Measurements from ENCODE around the gene DHX32.
"Not testable (repeated sequence)": the region's sequence is repeated elsewhere in the genome, so short reads cannot be mapped to it uniquely, and the experiment has no call there.

DHX32 gene

DNA sequence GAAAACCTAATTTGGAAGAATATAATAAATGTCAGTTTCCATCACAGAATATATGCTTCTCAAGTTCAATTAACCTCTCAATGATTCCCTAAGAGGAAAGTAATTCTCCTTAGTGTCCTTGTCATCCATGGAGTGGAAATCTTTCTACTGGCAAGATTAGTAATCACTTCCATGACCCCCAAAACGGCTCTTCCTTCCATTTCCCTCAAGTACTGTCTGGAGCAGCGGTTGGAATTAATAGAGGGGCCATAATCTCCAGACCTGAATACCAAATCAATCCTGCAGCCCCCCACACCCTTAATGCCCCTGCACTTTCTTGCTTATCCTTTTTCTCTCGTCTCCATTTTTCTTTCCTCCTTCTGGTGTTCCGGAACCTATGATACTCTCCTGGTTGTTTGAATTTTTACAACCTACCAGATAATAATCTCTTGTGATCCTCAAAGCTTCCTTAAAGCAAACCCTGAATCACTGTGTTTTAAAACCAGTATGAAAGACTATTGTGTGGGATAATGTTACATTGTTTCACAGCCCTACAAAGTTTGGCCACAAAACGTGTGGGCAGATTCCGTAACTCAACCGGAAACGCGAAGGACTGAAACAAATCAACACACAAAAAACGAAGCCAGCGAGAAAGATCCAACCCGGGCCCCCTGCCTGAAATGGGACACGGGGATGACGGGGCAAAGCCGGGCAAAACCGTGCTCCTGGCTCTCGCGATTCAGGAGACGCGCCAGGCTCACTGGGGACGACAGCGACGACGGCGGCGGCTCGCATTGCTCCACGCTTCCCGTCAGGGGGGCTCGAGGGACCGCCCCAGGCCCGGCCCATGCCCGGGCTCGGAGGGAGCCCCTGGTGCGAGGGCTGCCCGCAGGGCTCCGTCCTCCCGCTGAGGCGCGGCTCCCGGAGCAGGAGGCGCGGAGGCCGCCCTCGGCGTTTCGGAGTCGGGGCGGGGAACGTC lies 14.3 kb upstream of the DHX32 start:
- peak; percentile 15 for DNase-seq

DNA sequence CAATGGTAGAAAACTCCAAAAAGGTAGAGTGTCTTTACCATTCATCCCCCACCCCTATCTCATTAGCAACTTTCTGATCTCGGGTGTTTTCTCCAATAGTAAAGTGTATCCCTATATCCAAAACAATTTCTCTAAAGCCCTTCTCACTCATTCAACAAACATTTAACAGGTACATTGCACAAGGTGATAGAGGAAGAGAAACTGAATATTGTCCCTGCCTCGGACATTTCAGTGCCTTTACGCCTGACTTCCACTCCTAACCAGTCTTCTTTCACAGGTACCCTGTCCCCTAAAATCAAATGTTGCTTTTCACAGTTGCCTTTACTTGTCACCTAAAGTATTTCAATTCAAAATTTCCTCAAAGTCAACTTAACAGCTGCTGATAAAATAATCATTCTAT lies 13.1 kb upstream of the DHX32 start:
- not testable (repeated sequence) for DNase-seq

DNA sequence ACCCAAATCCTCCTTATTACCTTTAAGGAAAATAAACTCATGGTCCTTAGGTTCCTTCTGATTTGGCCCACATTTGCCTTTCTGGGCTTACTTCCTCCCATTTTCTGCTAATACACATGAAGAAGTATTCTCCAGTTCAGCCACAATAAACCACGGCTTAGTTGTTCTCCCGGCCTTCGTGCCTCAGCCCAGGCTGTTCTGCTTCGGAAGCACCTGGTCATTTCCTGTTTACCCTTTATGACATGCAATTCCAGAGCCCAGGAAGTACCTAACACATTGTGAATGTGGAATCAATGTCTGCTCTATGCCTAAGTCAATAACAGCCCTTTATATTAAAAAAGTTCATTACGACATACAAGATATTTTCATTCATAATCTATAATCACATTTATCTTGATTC lies 11.3 kb upstream of the DHX32 start:
- DNase-seq: not testable (repeated sequence)

DNA sequence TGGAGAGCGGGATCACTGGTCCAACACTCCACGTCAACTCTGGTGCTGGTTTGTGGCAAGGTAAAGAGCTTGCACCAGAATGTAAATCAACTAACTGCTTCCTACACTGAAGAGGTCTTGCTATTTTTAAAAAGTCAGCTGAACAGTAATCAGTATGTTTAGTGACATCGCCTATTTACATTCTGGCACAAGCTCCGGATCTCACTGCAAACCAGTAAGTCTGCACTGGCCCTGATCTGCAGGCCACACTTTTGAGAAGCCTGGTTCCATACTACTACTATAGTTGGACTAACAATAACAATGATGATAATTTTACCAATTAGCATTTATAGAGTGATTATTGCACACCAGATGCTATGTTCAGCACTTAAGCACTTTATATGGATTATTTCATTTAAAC lies 8.3 kb upstream of the DHX32 start:
- not testable (repeated sequence) for DNase-seq

DNA sequence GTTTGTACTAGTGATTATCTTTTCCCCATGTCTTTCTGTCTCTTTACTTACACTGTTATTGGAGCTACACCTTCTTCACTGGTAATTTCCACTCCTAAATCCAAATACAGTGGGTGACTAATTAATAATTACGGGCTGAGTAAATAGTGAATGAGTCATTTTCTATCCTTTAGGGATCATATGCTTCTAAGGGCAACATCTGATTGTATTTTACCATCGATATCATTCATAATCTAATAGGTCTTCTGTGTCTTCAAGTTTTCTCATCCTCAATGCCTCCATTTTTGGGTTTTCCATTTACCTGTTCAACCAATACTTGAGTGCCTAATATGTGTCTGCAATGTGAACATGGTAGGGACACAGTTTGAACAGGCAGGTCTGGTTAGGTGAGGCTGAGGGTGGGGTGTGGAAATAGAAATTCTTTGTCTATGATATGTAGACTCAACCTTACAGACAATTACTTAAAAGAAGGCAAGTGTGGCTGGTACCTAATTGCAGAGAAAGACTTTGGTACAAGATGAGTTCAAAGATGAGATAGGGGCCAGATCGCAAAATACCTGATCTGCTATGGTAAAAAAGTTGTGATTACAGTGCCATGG lies 5.9 kb upstream of the DHX32 start:
- no peak for DNase-seq

DNA sequence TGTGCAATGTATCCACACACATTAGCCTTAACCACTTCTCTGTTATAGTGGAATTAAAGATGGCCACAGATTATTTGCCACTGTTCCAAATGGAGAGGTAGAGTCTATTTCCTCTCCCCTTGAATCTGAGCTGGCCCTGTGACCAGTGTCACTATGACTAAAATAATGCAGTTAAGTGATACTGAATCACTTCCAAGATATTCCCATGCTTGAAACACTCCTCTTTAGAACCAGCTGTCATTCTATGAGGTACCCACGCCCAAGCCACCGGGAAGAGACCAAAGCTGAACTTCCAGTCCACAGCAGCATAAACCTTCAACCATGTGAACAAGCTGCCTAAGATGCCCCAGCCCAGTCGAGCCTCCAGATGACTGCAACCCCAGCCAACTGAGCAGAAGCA lies 2.1 kb upstream of the DHX32 start:
- no peak for DNase-seq

DNA sequence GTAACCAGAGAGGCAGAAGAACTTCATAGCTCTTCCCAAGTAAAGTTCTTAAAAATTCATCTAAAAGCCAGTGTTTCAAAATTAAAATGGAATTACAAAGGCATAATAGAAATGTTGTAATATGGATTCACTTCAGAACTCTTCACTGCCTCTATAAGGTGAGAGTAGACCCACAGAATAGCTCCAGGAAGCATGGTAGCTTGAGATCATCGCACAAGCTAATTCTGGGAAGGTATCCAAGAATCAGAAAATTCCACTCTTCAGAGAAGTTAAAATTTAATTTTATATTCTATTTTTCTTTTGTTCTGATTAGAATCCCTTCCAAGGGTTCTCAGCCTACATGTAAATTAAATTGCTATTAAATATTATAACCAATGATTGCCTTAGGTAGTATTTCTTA lies 1.5 kb upstream of the DHX32 start:
- DNase-seq: no peak

DNA sequence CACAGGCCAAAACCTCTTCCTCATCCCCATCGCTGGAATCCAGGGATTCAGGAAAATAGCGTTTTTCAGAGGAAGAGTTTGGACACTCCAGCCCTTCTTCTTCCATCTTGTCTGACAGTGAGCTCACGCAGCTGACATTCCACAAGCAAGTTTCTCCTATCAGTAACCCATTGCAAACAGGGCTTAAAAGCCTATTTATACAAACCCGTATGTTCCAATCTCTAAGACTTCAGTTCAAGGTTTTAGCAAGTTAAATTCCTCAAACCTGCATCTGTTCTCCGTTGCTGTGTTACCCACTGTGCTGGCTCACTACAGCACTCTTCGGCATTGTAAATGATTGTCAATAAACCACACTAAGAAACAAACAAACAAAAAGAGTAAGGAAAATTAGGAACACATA lies 373 bp downstream of the DHX32 start:
- DNase-seq: no peak

DNA sequence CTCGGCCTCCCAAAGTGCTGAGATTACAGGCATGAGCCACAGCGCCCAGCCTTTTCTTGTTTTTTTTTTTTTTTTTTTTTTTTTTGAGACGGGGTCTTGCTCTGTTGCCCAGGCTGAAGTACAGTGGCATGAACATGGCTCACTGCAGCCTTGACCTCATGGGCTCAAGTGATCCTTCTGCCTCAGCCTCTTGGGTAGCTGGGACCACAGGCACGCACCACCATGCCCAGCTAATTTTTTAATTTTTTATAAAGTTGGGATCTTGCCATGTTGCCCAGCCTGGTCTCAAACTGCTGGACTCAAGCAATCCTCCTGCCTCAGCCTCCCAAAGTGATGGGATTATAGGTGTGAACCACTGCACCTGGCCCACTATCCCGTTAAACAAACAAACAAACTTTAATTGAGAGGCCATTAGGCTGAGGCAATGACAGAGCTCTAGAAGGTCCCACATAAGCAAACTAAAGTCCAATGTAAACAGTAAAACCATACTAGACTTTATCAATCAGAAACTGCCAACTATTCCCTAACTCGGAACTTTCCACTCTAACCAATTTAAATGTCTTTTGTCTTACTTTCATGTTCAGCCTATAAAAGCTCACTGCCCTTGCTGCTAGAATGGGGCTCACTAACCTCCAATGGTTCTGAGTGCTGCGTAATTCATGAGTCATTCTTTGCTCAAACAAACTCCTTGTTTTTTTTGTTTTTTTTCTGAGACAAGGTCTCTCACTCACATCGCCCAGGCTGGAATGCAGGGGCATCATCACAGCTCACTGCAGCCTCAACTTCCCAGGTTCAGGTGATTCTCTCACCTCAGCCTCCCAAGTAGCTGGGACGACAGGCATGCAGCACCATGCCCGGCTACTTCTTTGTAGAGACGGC lies 1.9 kb downstream of the DHX32 start:
- no peak for DNase-seq

DNA sequence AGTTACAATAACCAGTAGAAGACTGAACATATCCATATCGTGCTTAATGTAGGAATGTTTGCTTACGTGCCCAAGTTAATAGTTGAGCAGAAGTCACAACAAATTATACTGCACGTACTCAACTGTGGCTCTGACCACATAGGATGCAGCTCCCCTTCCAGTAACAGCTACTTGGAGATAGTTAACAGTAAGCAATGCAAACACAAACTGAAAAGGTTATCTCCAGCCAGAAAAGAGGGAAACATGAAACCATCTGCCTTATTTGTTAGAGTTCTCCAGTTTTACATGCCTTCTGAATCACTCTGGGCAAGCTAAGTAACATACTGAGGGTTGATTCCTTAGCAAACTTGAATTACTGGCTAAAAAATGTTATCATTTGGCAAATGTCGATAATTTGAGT lies 9.8 kb downstream of the DHX32 start:
- peak; percentile 18 for DNase-seq

DNA sequence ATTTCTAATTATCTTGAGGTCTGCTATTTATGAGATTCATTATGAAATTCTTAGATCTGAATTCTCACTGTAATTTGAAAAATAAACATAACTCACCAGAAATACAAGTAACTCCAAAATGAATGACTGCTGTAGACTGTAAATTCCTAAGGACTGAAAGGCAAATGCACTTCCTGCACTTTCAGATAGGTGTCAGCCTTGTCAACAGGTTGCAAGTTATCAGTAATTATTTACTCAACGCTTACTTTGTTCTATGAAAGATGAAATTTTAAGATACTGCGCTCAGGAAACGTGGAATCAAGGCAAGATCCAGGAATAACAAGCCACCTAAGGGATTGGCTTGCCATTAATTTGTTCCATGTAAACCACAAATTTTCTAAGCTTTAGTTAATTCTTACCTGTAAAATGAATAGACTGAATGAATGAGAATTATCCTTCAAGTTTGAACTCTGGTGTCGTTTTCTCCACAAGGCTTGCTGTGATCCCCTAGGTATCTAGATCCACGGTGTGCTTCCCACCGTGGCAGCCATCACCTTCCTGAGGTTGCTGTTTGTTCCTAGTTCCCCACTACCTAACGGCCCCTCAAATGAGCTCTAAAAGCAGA lies 12.6 kb downstream of the DHX32 start:
- no peak for DNase-seq

DNA sequence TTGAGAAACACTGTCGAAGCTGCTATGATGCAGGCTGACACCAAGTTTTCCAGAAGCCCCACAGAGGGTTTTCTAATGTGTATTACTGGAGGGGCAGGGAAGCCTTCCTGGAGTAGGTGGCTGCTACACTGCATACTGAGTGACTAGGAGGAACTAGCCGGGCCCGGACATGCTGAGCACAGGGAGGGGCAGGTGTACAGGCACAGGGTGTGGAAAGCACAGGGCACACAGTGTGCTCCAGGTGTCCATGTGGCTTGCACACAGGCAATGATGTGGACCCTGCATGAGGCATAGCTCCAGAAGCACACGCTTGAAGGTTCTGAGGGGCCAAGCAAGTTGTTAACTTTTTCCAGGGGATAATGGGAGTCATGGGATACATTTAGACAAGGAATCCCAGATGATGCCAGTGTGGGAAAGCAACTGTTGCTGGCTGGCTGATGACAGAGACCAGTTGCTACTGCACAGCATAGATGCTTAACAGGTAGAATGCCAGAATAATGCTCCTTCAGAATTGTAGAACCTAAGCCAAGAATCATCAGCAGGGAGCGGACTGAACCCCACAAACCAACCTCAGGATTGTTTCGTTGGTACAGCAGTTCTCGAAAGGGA lies 14.6 kb downstream of the DHX32 start:
- DNase-seq: no peak

DNA sequence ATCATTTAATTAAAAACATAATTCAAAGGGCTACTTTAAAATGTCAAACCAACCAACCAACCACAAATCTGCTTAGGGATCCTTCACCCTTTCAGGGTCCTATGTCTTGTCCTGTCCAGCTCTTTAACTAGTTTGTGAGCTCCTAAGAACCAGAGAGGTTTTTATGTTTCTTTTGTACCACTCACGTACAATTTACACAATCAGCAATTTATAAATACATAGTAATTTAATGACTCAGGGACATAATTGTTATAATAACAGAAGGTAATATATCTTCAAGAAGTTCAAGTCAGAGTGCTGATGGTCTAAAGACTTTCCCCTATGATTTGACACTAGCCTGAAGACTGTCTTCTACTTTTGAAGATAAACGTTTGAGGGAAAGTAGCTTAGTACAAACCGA lies 16.0 kb downstream of the DHX32 start:
- DNase-seq: no peak

DNA sequence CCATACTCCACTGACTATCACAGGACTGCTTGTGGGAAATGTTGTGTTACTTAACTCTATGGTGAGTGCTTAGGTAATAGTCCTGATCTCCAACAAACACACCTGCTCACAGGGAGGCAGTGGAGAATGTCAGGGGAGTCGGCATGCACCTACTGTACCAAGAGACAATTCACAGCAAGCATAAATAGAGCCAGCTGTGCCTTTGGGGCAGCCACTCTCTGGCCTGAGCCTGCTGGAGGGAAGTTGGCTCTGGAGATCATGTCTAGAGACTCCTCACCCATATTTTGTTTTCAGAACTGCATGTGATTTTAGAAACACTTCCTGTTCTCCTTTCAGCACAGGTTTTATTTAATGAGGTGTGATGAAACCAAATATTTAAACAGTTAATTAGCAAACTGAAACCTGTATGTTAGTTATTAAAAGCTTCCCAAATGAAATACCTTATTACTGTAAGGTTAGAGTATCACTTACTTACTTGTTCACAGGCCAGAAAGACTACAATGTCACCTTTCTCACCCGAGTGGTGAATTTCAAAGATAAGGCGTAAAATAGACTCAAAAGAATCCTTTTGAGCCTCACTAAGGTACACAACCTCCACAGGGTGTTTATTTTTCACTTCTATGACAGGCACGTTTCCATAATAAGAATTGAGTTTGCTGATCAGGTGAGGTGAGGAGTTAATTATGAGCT lies 21.8 kb downstream of the DHX32 start:
- DNase-seq: peak; percentile 79

DNA sequence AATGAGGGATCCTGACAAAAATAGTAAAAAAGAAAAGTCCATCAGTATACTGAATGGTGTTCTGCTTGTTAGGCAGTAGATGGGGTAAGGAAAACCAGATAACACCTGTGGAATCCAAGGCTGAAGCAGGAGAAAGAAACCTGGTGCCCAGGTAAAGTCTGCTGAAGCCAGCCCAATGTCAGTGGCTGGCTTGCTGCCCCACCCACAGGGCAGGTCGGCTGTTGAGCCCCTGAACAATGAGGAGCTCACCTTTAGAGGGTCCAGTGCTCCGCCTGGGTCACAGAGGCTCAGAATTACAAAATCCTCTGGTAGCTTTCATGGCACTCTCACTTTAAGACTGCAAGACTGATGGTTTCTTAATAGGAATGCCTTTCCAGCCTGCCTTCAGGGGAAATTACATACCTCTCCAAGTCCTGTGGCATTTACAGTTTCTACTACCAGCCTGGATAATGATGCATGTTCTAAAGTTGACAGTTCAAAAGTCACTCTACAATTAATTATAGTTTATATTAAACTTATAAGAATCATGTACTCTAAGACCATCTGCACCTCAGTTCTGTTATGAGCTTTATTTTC lies 23.8 kb downstream of the DHX32 start:
- no peak for DNase-seq

DNA sequence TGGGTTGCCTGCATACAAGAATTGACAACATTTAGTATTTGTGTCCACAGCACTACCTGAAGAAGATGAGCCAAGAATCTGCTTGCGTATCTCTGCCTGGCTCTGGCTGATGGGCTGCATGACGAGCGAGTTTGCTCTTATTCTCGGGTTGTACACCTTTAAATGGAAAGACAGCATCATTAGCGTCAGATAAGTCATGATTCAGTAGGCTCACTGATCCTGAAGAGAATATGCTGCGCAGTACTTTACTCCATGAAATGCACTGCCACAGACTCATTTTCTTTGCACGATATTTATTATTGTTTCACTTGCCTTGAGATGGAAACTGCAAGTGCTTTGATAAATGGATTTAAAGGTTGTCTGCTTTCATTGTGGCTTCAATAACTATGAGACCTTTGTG lies 28.6 kb downstream of the DHX32 start:
- no peak for DNase-seq

DNA sequence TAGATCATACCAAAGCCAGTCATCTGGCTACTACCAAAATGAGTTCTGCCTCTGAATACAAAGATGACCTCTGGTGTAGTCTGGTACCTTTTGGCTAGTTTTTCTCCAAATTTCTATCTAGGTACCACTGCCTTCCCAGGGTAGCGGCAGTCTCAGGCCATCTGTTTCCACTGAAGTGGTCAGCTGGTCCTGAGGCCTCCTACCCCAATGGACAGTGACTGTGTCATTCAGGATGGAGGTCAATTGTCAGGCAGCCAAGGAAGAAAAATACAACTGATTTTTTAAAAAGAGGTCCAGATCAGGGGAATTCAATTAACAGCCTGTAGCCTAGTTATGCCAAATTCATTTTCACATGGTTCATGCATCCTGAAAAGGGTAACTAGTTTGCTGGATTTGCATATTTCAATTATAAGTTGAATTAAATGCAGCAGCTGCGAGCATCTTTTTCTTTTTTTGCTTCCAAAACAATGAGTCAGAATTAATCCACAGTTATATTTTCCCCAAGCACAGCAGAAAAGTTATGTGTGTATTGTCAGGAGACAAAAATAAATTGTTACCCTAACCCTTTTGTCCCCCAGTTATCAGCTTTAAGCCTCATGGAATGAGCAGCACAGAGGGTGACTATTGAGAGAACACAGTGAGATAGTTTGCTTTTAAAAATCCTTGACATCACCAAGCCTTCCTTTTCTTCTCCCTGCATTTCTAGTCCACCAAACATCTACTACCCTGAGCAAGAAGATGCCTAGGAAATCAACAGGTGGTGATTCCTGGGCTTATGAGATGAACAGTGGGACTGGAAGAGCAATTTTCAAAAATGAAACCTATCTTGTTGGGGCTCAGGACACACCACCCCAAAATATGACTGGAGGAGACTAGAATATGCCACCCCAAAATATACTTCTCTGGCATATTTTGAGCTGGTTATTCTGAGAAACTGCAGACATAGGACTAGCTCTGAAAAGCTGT lies 30.0 kb downstream of the DHX32 start:
- no peak for DNase-seq

DNA sequence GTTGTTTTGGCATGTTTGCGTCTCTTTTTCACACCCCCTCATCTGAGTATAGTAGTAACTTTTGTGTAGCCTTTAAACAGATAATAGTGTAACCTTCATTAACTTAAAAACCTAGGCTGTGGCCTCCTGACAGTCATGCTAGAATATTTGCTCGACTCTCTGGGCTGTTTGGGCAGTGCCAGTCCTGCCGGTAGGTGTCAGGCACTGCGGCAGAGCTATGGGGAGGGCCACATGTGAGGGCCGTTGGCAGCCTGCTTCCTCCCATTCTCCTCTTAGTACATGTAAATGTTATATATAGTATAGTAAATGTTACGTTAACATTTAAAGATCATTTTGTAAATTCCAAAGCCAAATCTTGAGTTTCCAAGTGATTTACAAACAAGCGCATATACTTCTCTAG lies 31.6 kb downstream of the DHX32 start:
- DNase-seq: no peak

DNA sequence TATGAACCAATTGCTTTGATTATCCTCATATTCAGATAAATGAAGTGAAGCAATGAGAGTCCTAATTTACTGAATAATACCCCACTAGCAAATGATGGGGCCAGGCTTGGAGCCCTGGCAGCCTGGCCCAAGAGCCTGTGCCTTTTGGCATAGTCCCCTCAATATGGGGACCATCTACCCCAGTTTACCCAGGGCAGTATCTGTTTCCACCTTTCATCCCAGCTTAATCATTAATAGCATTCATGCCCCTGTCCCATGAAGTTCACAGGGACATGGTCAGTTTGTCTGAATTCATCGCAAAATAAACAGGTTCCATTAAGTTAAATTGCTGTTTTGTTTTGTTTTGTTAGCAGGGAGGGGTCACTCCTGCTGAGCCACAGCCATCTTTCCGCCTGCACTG lies 32.2 kb downstream of the DHX32 start:
- no peak for DNase-seq

DNA sequence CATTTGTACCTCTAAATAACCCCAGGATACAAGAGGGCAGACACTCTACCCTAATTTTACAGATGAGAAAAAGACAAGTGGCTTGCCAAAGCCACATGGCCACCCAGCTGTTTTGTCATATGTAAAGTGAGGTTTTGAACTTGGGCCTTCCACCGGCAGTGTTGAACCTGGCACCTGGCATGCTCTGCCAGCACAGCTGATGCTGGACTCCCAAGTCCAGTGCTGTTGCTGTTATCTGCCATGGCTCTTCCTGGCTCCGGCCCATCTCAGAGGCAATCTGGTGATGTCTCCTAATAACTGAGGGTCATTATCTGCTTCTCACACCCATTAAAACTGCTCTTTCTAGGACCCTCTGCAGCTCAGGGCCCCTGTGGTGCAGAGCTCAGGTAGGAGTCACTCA lies 32.7 kb downstream of the DHX32 start:
- DNase-seq: no peak

Data from NCI-H2029 (cell line).